GM12892 (cell line): Measurements from ENCODE around the gene DYNLT1.

ENCODE experiments used
- POLR2A ChIP-seq: IDR thresholded peaks from 2 replicates; pipeline ENCODE4 v1.6.1; 2011; ENCODE audit warnings: low read depth, low read length, control low read depth
- TAF1 ChIP-seq: IDR thresholded peaks from 2 replicates; pipeline ENCODE4 v1.6.1; 2011; ENCODE audit warnings: low read depth, mild to moderate bottlenecking, control low read depth, low read length, borderline replicate concordance

GRCh38 chr6:158630938-158631616 lies 13.5 kb downstream of the DYNLT1 start:
- no peak for TF ChIP-seq POLR2A
- TF ChIP-seq TAF1: no peak
